GM23338 (cell line): ENCODE measurements around the gene ATP10A. TPM values are rescaled to one million over a fixed set of nuclear protein-coding genes. Genes with fewer than 3 reads are reported as not detected.
A peak's percentile ranks its signal among the peaks of the same experiment; 100 is the strongest.

ENCODE experiments used
- ATAC-seq: fragments of 200-7000 bp; cut with Tn5 transposase; 3 replicates; pipeline ENCODE4 v1.9.1; 2020
- DNase-seq: peaks from one replicate; pipeline ENCODE4 v3.0.0-alpha.2; 2015; ENCODE audit warnings: low spot score
- H2AFZ ChIP-seq: fragments of 200-600 bp; sonication (generic); 2 replicates; pipeline ENCODE4 v1.8.0; 2016; ENCODE audit warnings: antibody characterized with exemption, mild to moderate bottlenecking, moderate library complexity
- H3F3A ChIP-seq: fragments of 200-600 bp; sonication (generic); replicated peaks from 2 replicates; pipeline ENCODE4 v1.8.0; 2017; ENCODE audit warnings: antibody characterized with exemption, mixed run types, low read depth
- H3K27ac ChIP-seq: fragments of 200-600 bp; sonication (generic); 2 replicates; pipeline ENCODE4 v1.6.1; 2016; ENCODE audit warnings: low read depth
- H3K27me3 ChIP-seq: fragments of 200-600 bp; sonication (generic); 2 replicates; pipeline ENCODE4 v1.8.0; 2016; ENCODE audit warnings: mild to moderate bottlenecking, mixed run types, moderate library complexity; ENCODE audit not compliant: insufficient read depth
- H3K36me3 ChIP-seq: fragments of 200-600 bp; sonication (generic); 2 replicates; pipeline ENCODE4 v1.8.0; 2016; ENCODE audit warnings: mild to moderate bottlenecking; ENCODE audit not compliant: insufficient read depth
- H3K4me1 ChIP-seq: fragments of 200-600 bp; sonication (generic); 2 replicates; pipeline ENCODE4 v1.8.0; 2016; ENCODE audit warnings: mild to moderate bottlenecking, moderate library complexity; ENCODE audit not compliant: insufficient read depth
- H3K4me2 ChIP-seq: fragments of 200-600 bp; sonication (generic); 2 replicates; pipeline ENCODE4 v1.7.1; 2017; ENCODE audit warnings: mixed run types
- H3K4me3 ChIP-seq: fragments of 200-600 bp; sonication (generic); 2 replicates; pipeline ENCODE4 v1.6.1; 2016; ENCODE audit warnings: mixed run types
- H3K79me2 ChIP-seq: fragments of 200-600 bp; sonication (generic); replicated peaks from 2 replicates; pipeline ENCODE4 v1.8.0; 2017; ENCODE audit warnings: mild to moderate bottlenecking; ENCODE audit not compliant: insufficient read depth
- H3K9me2 ChIP-seq: fragments of 200-600 bp; sonication (generic); 2 replicates; pipeline ENCODE4 v1.8.0; 2017; ENCODE audit not compliant: insufficient read depth
- H4K20me1 ChIP-seq: fragments of 200-600 bp; sonication (generic); replicated peaks from 2 replicates; pipeline ENCODE4 v1.8.0; 2017; ENCODE audit warnings: mild to moderate bottlenecking; ENCODE audit not compliant: insufficient read depth
- H3K27ac Mint-ChIP-seq: 2 replicates; pipeline ENCODE4 v1.8.0; 2020; ENCODE audit warnings: inconsistent platforms, mild to moderate bottlenecking, moderate library complexity, mixed read lengths
- H3K27me3 Mint-ChIP-seq: 3 replicates; pipeline ENCODE4 v1.8.0; 2022; ENCODE audit warnings: low read depth, mild to moderate bottlenecking, moderate library complexity, mixed read lengths, inconsistent platforms; ENCODE audit not compliant: insufficient read depth, poor library complexity
- H3K36me3 Mint-ChIP-seq: 3 replicates; pipeline ENCODE4 v1.8.0; 2021; ENCODE audit warnings: low read depth, mild to moderate bottlenecking, inconsistent platforms, moderate library complexity, mixed read lengths
- H3K4me1 Mint-ChIP-seq: 3 replicates; pipeline ENCODE4 v1.8.0; 2020; ENCODE audit warnings: mild to moderate bottlenecking, inconsistent platforms, mixed read lengths
- H3K4me3 Mint-ChIP-seq: 3 replicates; pipeline ENCODE4 v1.8.0; 2021; ENCODE audit warnings: moderate library complexity, mild to moderate bottlenecking, inconsistent platforms, mixed read lengths
- H3K9me3 Mint-ChIP-seq: 3 replicates; pipeline ENCODE4 v1.8.0; 2020; ENCODE audit warnings: moderate library complexity, mild to moderate bottlenecking, inconsistent platforms, mixed read lengths
- CREB1 ChIP-seq: fragments of 250-450 bp; sonication (Bioruptor Pico); IDR thresholded peaks from 2 replicates; pipeline ENCODE4 v1.5.0; 2020; ENCODE audit warnings: low read depth, mild to moderate bottlenecking, moderate library complexity
- ETS1 ChIP-seq: IDR thresholded peaks from 2 replicates; pipeline ENCODE4 v1.6.1; 2016; ENCODE audit warnings: antibody characterized with exemption
- EZH2phosphoT487 ChIP-seq: fragments of 200-600 bp; sonication (generic); IDR thresholded peaks from one replicate; pipeline ENCODE4 v1.8.1; 2018; ENCODE audit warnings: antibody characterized with exemption; ENCODE audit not compliant: unreplicated experiment
- JUNB ChIP-seq: IDR thresholded peaks from one replicate; pipeline ENCODE4 v1.6.1; 2016; ENCODE audit warnings: antibody characterized with exemption; ENCODE audit not compliant: unreplicated experiment
- STAT1 ChIP-seq: IDR thresholded peaks from one replicate; pipeline ENCODE4 v1.6.1; 2016; ENCODE audit warnings: antibody characterized with exemption; ENCODE audit not compliant: unreplicated experiment
- ZNF114 ChIP-seq: fragments of 250-450 bp; sonication (Bioruptor Pico); IDR thresholded peaks from 2 replicates; pipeline ENCODE4 v1.5.0; 2020; ENCODE audit warnings: mild to moderate bottlenecking, moderate library complexity
- ZNF331 ChIP-seq: fragments of 250-450 bp; sonication (Bioruptor Pico); IDR thresholded peaks from 2 replicates; pipeline ENCODE4 v1.5.0; 2020; ENCODE audit warnings: low read depth, mild to moderate bottlenecking, moderate library complexity
- polyA plus RNA-seq: library from polyadenylated mRNA; unstranded; fragments of >200 nt; fragmentation: Nextera tagmentation; extraction: Ambion mirVana; gene quantifications from 2 replicates; pipeline ENCODE4 v1.2.1, GENCODE V29; 2016
- total RNA-seq: library from RNA; depleted of rRNA; stranded (reverse); fragments of >200 nt; shearing (Covaris generic); gene quantifications from 2 replicates; pipeline ENCODE4 v1.2.3, GENCODE V29; 2014
- TF ChIP-seq, protein P1 (sequence below): fragments of 250-450 bp; sonication (Bioruptor Pico); IDR thresholded peaks from 2 replicates; pipeline ENCODE4 v1.5.0; 2020; ENCODE audit warnings: mild to moderate bottlenecking, moderate library complexity
- TF ChIP-seq, protein P2 (sequence below), 2 experiments: fragments of 200-600 bp in 1 of 2; sonication (generic) in 1 of 2; conservative IDR thresholded peaks; 2 replicates each; pipeline versions ENCODE4 v1.5.1 to v1.6.1; 2016 to 2017; ENCODE audit warnings: antibody characterized with exemption in 2 of 2, low read depth in 2 of 2, mild to moderate bottlenecking in 2 of 2, moderate library complexity in 1 of 2

The ATP10A gene
- total and polyA plus RNA-seq, 2 experiments from 2014 or later = 0.36 to 5.6 TPM

GRCh38 chr15:25689592-25689991 is 173.5 kb downstream of the ATP10A start:
- Histone ChIP-seq H4K20me1 (no peaks in the 10 kb centered on the region), H3K36me3 (no peaks in the 10 kb centered on the region), H3K9me2 (no peaks in the 10 kb centered on the region), H3K27me3 (no peaks in the 10 kb centered on the region), H2AFZ (no peak overlapping the region), H3F3A (no peaks in the 10 kb centered on the region), H3K79me2 (no peaks in the 10 kb centered on the region), H3K27ac (no peak overlapping the region), H3K4me2 (no peak overlapping the region), H3K4me3 (no peak overlapping the region), H3K4me1 (no peaks in the 10 kb centered on the region; the same call in 1 of the 2 replicates)
- DNase-seq (peak; percentile 64), ATAC-seq (peak; percentile 80)
- H3K4me1 Mint-ChIP-seq = peaks cover 17% of the 10 kb centered on the region
- peaks cover 5% of the 10 kb centered on the region for H3K27me3 Mint-ChIP-seq
- H3K4me3 Mint-ChIP-seq = no peak overlapping the region
- H3K9me3 Mint-ChIP-seq = no peaks in the 10 kb centered on the region
- TF ChIP-seq CREB1 (no peak), ETS1 (no peak), STAT1 (no peak), JUNB (no peak), ZNF114 (CRISPR knock-in tag) (no peak), EZH2phosphoT487 (no peak), ZNF331 (CRISPR knock-in tag) (no peak)
- TF ChIP-seq, protein P1, sequence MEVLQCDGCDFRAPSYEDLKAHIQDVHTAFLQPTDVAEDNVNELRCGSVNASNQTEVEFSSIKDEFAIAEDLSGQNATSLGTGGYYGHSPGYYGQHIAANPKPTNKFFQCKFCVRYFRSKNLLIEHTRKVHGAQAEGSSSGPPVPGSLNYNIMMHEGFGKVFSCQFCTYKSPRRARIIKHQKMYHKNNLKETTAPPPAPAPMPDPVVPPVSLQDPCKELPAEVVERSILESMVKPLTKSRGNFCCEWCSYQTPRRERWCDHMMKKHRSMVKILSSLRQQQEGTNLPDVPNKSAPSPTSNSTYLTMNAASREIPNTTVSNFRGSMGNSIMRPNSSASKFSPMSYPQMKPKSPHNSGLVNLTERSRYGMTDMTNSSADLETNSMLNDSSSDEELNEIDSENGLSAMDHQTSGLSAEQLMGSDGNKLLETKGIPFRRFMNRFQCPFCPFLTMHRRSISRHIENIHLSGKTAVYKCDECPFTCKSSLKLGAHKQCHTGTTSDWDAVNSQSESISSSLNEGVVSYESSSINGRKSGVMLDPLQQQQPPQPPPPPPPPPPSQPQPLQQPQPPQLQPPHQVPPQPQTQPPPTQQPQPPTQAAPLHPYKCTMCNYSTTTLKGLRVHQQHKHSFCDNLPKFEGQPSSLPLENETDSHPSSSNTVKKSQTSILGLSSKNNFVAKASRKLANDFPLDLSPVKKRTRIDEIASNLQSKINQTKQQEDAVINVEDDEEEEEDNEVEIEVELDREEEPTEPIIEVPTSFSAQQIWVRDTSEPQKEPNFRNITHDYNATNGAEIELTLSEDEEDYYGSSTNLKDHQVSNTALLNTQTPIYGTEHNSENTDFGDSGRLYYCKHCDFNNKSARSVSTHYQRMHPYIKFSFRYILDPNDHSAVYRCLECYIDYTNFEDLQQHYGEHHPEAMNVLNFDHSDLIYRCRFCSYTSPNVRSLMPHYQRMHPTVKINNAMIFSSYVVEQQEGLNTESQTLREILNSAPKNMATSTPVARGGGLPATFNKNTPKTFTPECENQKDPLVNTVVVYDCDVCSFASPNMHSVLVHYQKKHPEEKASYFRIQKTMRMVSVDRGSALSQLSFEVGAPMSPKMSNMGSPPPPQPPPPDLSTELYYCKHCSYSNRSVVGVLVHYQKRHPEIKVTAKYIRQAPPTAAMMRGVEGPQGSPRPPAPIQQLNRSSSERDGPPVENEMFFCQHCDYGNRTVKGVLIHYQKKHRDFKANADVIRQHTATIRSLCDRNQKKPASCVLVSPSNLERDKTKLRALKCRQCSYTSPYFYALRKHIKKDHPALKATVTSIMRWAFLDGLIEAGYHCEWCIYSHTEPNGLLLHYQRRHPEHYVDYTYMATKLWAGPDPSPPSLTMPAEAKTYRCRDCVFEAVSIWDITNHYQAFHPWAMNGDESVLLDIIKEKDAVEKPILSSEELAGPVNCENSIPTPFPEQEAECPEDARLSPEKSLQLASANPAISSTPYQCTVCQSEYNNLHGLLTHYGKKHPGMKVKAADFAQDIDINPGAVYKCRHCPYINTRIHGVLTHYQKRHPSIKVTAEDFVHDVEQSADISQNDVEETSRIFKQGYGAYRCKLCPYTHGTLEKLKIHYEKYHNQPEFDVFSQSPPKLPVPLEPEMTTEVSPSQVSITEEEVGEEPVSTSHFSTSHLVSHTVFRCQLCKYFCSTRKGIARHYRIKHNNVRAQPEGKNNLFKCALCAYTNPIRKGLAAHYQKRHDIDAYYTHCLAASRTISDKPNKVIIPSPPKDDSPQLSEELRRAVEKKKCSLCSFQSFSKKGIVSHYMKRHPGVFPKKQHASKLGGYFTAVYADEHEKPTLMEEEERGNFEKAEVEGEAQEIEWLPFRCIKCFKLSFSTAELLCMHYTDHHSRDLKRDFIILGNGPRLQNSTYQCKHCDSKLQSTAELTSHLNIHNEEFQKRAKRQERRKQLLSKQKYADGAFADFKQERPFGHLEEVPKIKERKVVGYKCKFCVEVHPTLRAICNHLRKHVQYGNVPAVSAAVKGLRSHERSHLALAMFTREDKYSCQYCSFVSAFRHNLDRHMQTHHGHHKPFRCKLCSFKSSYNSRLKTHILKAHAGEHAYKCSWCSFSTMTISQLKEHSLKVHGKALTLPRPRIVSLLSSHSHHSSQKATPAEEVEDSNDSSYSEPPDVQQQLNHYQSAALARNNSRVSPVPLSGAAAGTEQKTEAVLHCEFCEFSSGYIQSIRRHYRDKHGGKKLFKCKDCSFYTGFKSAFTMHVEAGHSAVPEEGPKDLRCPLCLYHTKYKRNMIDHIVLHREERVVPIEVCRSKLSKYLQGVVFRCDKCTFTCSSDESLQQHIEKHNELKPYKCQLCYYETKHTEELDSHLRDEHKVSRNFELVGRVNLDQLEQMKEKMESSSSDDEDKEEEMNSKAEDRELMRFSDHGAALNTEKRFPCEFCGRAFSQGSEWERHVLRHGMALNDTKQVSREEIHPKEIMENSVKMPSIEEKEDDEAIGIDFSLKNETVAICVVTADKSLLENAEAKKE (CRISPR knock-in tag) = no peak
- TF ChIP-seq, protein P2, sequence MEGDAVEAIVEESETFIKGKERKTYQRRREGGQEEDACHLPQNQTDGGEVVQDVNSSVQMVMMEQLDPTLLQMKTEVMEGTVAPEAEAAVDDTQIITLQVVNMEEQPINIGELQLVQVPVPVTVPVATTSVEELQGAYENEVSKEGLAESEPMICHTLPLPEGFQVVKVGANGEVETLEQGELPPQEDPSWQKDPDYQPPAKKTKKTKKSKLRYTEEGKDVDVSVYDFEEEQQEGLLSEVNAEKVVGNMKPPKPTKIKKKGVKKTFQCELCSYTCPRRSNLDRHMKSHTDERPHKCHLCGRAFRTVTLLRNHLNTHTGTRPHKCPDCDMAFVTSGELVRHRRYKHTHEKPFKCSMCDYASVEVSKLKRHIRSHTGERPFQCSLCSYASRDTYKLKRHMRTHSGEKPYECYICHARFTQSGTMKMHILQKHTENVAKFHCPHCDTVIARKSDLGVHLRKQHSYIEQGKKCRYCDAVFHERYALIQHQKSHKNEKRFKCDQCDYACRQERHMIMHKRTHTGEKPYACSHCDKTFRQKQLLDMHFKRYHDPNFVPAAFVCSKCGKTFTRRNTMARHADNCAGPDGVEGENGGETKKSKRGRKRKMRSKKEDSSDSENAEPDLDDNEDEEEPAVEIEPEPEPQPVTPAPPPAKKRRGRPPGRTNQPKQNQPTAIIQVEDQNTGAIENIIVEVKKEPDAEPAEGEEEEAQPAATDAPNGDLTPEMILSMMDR (conservative IDR thresholded peaks at IDR 0.05; ENCODE audit: low read depth in 2 of 2) = peak; percentile 54 to 75
- H3K36me3 Mint-ChIP-seq = no peaks in the 10 kb centered on the region
- H3K27ac Mint-ChIP-seq = no peak overlapping the region
